Colonic mucosa (tissue), 4 donors: ENCODE measurements around the gene OR8A1. TPM values are rescaled to one million over a fixed set of nuclear protein-coding genes. Genes with fewer than 3 reads are reported as not detected.

ENCODE experiments used
- DNase-seq: peaks from one replicate; pipeline ENCODE4 v3.0.0-alpha.2; 2020
- H3K27ac ChIP-seq: fragments of 200-600 bp; one replicate; pipeline ENCODE4 v1.8.0; 2021
- H3K27me3 ChIP-seq: fragments of 200-600 bp; one replicate; pipeline ENCODE4 v1.8.0; 2021
- H3K36me3 ChIP-seq: fragments of 200-600 bp; one replicate; pipeline ENCODE4 v1.8.0; 2021
- H3K4me1 ChIP-seq: fragments of 200-600 bp; one replicate; pipeline ENCODE4 v1.8.0; 2021; ENCODE audit warnings: mild to moderate bottlenecking
- H3K4me3 ChIP-seq: fragments of 200-600 bp; one replicate; pipeline ENCODE4 v1.8.0; 2021
- H3K9ac ChIP-seq, 2 donors: one replicate each; pipeline ENCODE4 v1.7.0; 2013; ENCODE audit warnings: control low read depth in 2 of 2, low read depth in 2 of 2, low read length in 2 of 2
- H3K9me3 ChIP-seq: fragments of 200-600 bp; one replicate; pipeline ENCODE4 v1.8.0; 2021
- intact Hi-C: fragments of 100-400 bp; cut with DNase I; formaldehyde crosslinking; loops from one replicate; pipeline ENCODE4 v1.14.1; 2022
- total RNA-seq, 2 donors: library from RNA; stranded (reverse); fragmentation: NEBNext Ultra II Directional in 1 of 2; extraction: Animal tissue kit (Norgen Biotek cat#: 25700) in 1 of 2; gene quantifications; one replicate each; pipeline ENCODE4 v1.2.1, GENCODE V29; 2021
- TF ChIP-seq, protein P1 (sequence below): fragments of 200-600 bp; IDR thresholded peaks from one replicate; pipeline ENCODE4 v1.8.0; 2022; ENCODE audit warnings: antibody characterized with exemption, mild to moderate bottlenecking
- donor health status: healthy.
- donor health status: DM: no; HTN: no; CAD: no.
- donor health status: DM: no; HTN: no; CAD: no.

The OR8A1 gene
- total RNA-seq, 2 donors from 2014 or later = not detected

DNA sequence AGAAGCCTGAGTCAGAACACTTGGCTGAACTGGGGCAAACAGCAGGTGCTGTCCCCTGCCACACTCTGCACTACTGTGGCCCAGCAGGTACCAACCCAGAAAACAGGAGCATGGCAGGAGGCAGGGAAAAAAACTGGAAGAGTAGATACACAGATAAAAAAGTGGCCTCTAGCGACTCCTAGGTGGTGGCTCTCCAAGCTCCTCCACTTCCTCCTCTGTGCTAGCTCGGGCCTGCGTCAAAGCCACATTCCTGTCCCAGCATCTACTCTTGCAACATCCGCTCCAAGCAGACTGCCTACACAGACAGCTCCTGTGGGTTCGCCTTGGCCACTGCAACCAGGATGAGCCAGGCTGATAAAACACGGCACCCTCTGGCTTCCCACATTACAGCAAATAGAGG, 33.3 kb upstream of the OR8A1 start:
- no peaks in the 10 kb centered on the region for H3K4me1 ChIP-seq
- TF ChIP-seq, protein P1, sequence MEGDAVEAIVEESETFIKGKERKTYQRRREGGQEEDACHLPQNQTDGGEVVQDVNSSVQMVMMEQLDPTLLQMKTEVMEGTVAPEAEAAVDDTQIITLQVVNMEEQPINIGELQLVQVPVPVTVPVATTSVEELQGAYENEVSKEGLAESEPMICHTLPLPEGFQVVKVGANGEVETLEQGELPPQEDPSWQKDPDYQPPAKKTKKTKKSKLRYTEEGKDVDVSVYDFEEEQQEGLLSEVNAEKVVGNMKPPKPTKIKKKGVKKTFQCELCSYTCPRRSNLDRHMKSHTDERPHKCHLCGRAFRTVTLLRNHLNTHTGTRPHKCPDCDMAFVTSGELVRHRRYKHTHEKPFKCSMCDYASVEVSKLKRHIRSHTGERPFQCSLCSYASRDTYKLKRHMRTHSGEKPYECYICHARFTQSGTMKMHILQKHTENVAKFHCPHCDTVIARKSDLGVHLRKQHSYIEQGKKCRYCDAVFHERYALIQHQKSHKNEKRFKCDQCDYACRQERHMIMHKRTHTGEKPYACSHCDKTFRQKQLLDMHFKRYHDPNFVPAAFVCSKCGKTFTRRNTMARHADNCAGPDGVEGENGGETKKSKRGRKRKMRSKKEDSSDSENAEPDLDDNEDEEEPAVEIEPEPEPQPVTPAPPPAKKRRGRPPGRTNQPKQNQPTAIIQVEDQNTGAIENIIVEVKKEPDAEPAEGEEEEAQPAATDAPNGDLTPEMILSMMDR = no peak
- H3K36me3 ChIP-seq = no peaks in the 10 kb centered on the region
- H3K27me3 ChIP-seq = no peaks in the 10 kb centered on the region
- H3K27ac ChIP-seq = no peak overlapping the region
- intact Hi-C loops = no loop called here
- no peak for DNase-seq
- H3K4me3 ChIP-seq = no peak overlapping the region
- H3K9ac ChIP-seq = no peak overlapping the region
- no peaks in the 10 kb centered on the region for H3K9me3 ChIP-seq

DNA sequence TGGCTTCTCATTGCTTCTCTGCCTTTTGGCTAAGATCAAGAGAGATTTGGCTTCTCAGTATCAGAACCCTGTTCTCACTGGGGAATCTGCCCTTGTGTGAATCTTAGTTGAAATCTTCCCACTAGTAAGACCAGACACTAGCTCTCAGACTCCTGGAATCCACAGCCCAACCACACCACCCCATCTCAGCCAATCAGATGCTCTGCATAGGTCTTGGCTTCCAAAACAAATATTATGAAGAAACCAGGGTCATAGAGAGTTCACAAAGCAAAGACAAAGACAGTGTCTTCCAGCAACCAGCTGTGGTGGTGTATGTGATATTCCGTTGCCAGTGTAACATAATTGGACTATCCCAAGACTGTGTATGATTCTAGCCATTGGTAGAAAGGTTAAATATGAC, 31.8 kb upstream of the OR8A1 start:
- no peaks in the 10 kb centered on the region for H3K4me1 ChIP-seq
- intact Hi-C loops = no loop called here
- H3K36me3 ChIP-seq = no peaks in the 10 kb centered on the region
- TF ChIP-seq, protein P1 = no peak
- no peak overlapping the region for H3K4me3 ChIP-seq
- H3K27me3 ChIP-seq = no peaks in the 10 kb centered on the region
- H3K27ac ChIP-seq = no peak overlapping the region
- DNase-seq = no peak
- no peak overlapping the region for H3K9ac ChIP-seq
- H3K9me3 ChIP-seq = no peaks in the 10 kb centered on the region

DNA sequence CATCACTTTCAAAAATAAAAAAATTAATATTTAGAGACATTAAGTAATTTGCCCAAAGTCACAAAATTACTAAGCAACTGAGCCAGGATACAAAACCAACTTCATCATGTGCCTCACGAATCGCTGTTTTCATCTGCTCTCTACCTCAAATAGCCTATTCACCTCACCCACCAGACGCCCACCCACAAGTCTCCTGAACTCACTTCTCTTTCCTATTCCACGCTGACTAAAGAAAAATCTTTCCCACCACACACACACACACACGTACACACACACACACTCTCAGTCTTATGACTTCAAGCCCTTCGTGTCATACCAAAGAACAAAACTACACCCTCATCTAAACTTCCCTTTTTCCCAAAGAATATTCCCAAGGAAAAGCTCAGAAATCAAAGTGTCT, 28.6 kb upstream of the OR8A1 start:
- intact Hi-C loops = no loop called here
- DNase-seq = no peak
- Histone ChIP-seq H3K36me3 (no peaks in the 10 kb centered on the region), H3K4me1 (no peaks in the 10 kb centered on the region), H3K4me3 (no peak overlapping the region), H3K9me3 (no peaks in the 10 kb centered on the region), H3K27ac (no peak overlapping the region), H3K9ac (no peak overlapping the region), H3K27me3 (no peaks in the 10 kb centered on the region)
- TF ChIP-seq, protein P1 = no peak

- Histone ChIP-seq H3K27ac (no peak overlapping the region), H3K4me3 (no peak overlapping the region), H3K36me3 (no peaks in the 10 kb centered on the region), H3K27me3 (no peaks in the 10 kb centered on the region), H3K4me1 (no peaks in the 10 kb centered on the region), H3K9ac (no peak overlapping the region), H3K9me3 (no peaks in the 10 kb centered on the region)
- intact Hi-C loops = no loop called here
- DNase-seq = no peak
- TF ChIP-seq, protein P1 = no peak
Observed at GRCh38 chr11:124543145-124543544, 26.7 kb upstream of the OR8A1 start.

GRCh38 chr11:124543554-124543953, 26.2 kb upstream of the OR8A1 start, which contains the start of gene OR8B12:
TSS of gene OR8B12 (minus strand) at chr11:124543654. CDS start at chr11:124543654, 0 bp downstream.
- Histone ChIP-seq H3K4me3 (no peak within 1 kb of the TSS), H3K27me3 (no peaks in the 10 kb centered on the region), H3K27ac (no peak within 1 kb of the TSS), H3K36me3 (no peaks in the 10 kb centered on the region), H3K4me1 (no peaks in the 10 kb centered on the region), H3K9ac (no peak within 1 kb of the TSS), H3K9me3 (no peaks in the 10 kb centered on the region)
- DNase-seq = no peak
- TF ChIP-seq, protein P1 = no peak
- intact Hi-C loops = no loop called here

DNA sequence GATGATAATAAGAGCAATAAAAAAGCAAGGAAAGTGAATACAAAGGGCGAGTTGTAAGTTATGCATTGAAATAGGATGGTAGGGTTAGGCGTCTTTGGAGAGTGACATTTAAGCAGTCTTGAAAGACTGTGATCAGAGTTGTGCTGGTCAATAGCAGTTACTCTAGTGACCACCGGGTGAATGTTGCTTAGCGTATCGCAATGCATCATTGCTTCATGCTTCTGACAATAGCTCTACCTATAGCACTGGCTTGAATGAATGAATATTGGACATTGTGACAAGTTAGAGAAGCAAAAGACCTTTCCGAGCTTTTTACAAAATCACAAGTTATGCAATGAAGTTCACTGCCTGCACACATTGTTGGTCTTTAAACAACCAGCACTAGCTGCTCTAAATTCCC, 18.6 kb upstream of the OR8A1 start:
- no peaks in the 10 kb centered on the region for H3K36me3 ChIP-seq
- H3K4me3 ChIP-seq = no peak overlapping the region
- TF ChIP-seq, protein P1 = no peak
- intact Hi-C loops = no loop called here
- H3K27ac ChIP-seq = no peak overlapping the region
- no peaks in the 10 kb centered on the region for H3K9me3 ChIP-seq
- DNase-seq = no peak
- no peaks in the 10 kb centered on the region for H3K4me1 ChIP-seq
- no peaks in the 10 kb centered on the region for H3K27me3 ChIP-seq
- no peak overlapping the region for H3K9ac ChIP-seq
